K562 (cell line): ENCODE results near the gene AIMP2. TPM values are rescaled to one million over a fixed set of nuclear protein-coding genes. Genes with fewer than 3 reads are reported as not detected.
A peak's percentile ranks its signal among the peaks of the same experiment; 100 is the strongest.

ENCODE experiments used
- ADNP ChIP-seq: fragments of 200-800 bp; sonication (Bioruptor generic); IDR thresholded peaks from 2 replicates; pipeline ENCODE4 v1.6.1; 2016; ENCODE audit warnings: missing genetic modification characterization, missing compliant biosample characterization
- AFF1 ChIP-seq, 2 experiments: fragments of 450-650 bp; IDR thresholded peaks; 2 replicates each; pipeline ENCODE4 v1.6.1; 2018; ENCODE audit warnings: mild to moderate bottlenecking in 2 of 2, low read depth in 1 of 2; ENCODE audit not compliant: partially characterized antibody in 2 of 2
- CUX1 ChIP-seq: fragments of 200-800 bp; sonication (Bioruptor generic); IDR thresholded peaks from 2 replicates; pipeline ENCODE4 v1.6.1; 2016; ENCODE audit warnings: missing genetic modification characterization, missing compliant biosample characterization
- FOXK2 ChIP-seq, 2 experiments: fragments of 450-650 bp; IDR thresholded peaks in 1 of 2; conservative IDR thresholded peaks in 1 of 2; 2 replicates each; pipeline ENCODE4 v1.6.1; 2016; ENCODE audit warnings: low read depth in 2 of 2, mild to moderate bottlenecking in 1 of 2
- HDAC1 ChIP-seq, 2 experiments: fragments of 450-650 bp; IDR thresholded peaks; 2 replicates each; pipeline ENCODE4 v1.6.1; 2016 to 2017; ENCODE audit warnings: inconsistent platforms in 1 of 2, mild to moderate bottlenecking in 1 of 2, moderate library complexity in 1 of 2
- MAZ ChIP-seq, 2 experiments: fragments of 450-650 bp in 1 of 2; sonication (generic) in 1 of 2; formaldehyde crosslinking; IDR thresholded peaks in 1 of 2; conservative IDR thresholded peaks in 1 of 2; 2 replicates each; pipeline versions ENCODE4 v1.4.0 to v1.5.0; 2020; ENCODE audit warnings: mild to moderate bottlenecking in 1 of 2, missing genetic modification reagents in 1 of 2
- MLLT1 ChIP-seq, 2 experiments: fragments of 450-650 bp; IDR thresholded peaks; 2 replicates each; pipeline ENCODE4 v1.6.1; 2016
- NR2C1 ChIP-seq, 2 experiments: fragments of 450-650 bp; IDR thresholded peaks; 2 replicates each; pipeline ENCODE4 v1.6.1; 2017; ENCODE audit warnings: mild to moderate bottlenecking in 2 of 2, antibody characterized with exemption in 1 of 2, inconsistent platforms in 1 of 2, missing compliant biosample characterization in 1 of 2, missing genetic modification characterization in 1 of 2
- POLR2AphosphoS5 ChIP-seq: IDR thresholded peaks from 2 replicates; pipeline ENCODE4 v1.6.1; 2011; ENCODE audit warnings: mild to moderate bottlenecking, low read depth, low read length, moderate library complexity; ENCODE audit not compliant: control insufficient read depth, insufficient read depth
- POLR2B ChIP-seq: fragments of 450-650 bp; IDR thresholded peaks from 2 replicates; pipeline ENCODE4 v1.6.1; 2018; ENCODE audit warnings: low read depth; ENCODE audit not compliant: partially characterized antibody
- SMARCE1 ChIP-seq: fragments of 450-650 bp; IDR thresholded peaks from 2 replicates; pipeline ENCODE4 v1.7.1; 2016; ENCODE audit warnings: mild to moderate bottlenecking
- ZKSCAN8 ChIP-seq: fragments of 200-800 bp; sonication (Bioruptor generic); IDR thresholded peaks from 2 replicates; pipeline ENCODE4 v1.6.1; 2016; ENCODE audit warnings: missing genetic modification characterization, missing compliant biosample characterization
- ZNF140 ChIP-seq: fragments of 250-450 bp; sonication (Bioruptor Pico); IDR thresholded peaks from 2 replicates; pipeline ENCODE4 v1.8.0; 2021; ENCODE audit warnings: moderate library complexity, mild to moderate bottlenecking, inconsistent platforms
- ZZZ3 ChIP-seq: fragments of 450-650 bp; IDR thresholded peaks from 2 replicates; pipeline ENCODE4 v1.6.1; 2016; ENCODE audit warnings: antibody characterized with exemption, mild to moderate bottlenecking, moderate library complexity
- polyA plus RNA-seq, 8 experiments: library from polyadenylated mRNA; depleted of rRNA in 4 of 8; stranded (reverse) in 5 of 8; unstranded in 3 of 8; fragments of >200 nt; fragmentation: Nextera tagmentation in 2 of 8; fragmentation: Illumina TruSeq in 1 of 8; extraction: Ambion mirVana in 2 of 8; extraction: Trizol in 1 of 8; gene quantifications; 2 replicates each; pipeline versions ENCODE4 v1.2.1 to v1.2.3, GENCODE V29; 2011 to 2014; ENCODE audit warnings: inconsistent platforms in 1 of 8, missing spikeins in 1 of 8
- total RNA-seq, 7 experiments: library from RNA; depleted of rRNA in 6 of 7; stranded (reverse); fragments of >200 nt in 6 of 7; fragmentation: Illumina TruSeq in 2 of 7; extraction: Trizol in 2 of 7; gene quantifications; 2 replicates each; pipeline versions ENCODE4 v1.2.1 to v1.2.3, GENCODE V29; 2011 to 2021; ENCODE audit warnings: low replicate concordance in 1 of 7

The AIMP2 gene
- total and polyA plus RNA-seq, 9 of the 15 experiments (the other 6 are each of a cell fraction or from before 2014, with no cell fraction given), result 47.5 to 84.9 (median 63.5) TPM

GRCh38 chr7:6057316-6058129, 48.5 kb downstream of the AIMP2 start (continued):
- TF ChIP-seq CUX1 (0 out of 2 replicates have a peak, but pooled peaks have one; percentile 44), ZZZ3 (no peak), MAZ (CRISPR knock-in tag; conservative IDR thresholded peaks at IDR 0.05 in 1 of 2, IDR thresholded peaks at IDR 0.05 in 1 of 2) (0 out of 4 replicates have a peak, but pooled peaks of 1 of the 2 experiments have one; percentile 16), MLLT1 (IDR thresholded peaks at IDR 0.05) (peak in 1 of 2 experiments; percentile 42; a peak in 1 of 4 replicates), ZKSCAN8 (CRISPR knock-in tag) (no peak), POLR2AphosphoS5 (peak; percentile 37; the same call in 1 of the 2 replicates), AFF1 (IDR thresholded peaks at IDR 0.05; ENCODE audit: low read depth in 1 of 2, partially characterized antibody in 2 of 2) (peak in 1 of 2 experiments; percentile 21), ZNF140 (CRISPR knock-in tag) (0 out of 2 replicates have a peak, but pooled peaks have one; percentile 64), HDAC1 (IDR thresholded peaks at IDR 0.05) (peak in 1 of 2 experiments; percentile 26; a peak in 1 of 4 replicates), SMARCE1 (0 out of 2 replicates have a peak, but pooled peaks have one; percentile 10), ADNP (tag) (peak; percentile 52; the same call in 1 of the 2 replicates), POLR2B (peak; percentile 43), NR2C1 (IDR thresholded peaks at IDR 0.05) (peak; percentile 82), NR2C1 (tag; IDR thresholded peaks at IDR 0.05) (peak; percentile 43; the same call in 1 of the 2 replicates), FOXK2 (conservative IDR thresholded peaks at IDR 0.05 in 1 of 2, IDR thresholded peaks at IDR 0.05 in 1 of 2; ENCODE audit: low read depth in 2 of 2) (peak in 1 of 2 experiments; percentile 15; a peak in 1 of 4 replicates)
